Trophoblast cell (in vitro differentiated cells and primary cell): Measurements from ENCODE around the gene PLAAT3.

Experiments
- DNase-seq, 2 donors: peaks; one replicate each; pipeline ENCODE4 v3.0.0-alpha.2; 2016
- H2AFZ ChIP-seq: 2 replicates; pipeline ENCODE4 v1.6.1; 2013; ENCODE audit warnings: low read length, moderate library complexity, mild to moderate bottlenecking; ENCODE audit not compliant: insufficient read depth, poor library complexity
- H2AK5ac ChIP-seq: 2 replicates; pipeline ENCODE4 v1.6.1; 2013; ENCODE audit warnings: mild to moderate bottlenecking, low read length
- H2BK120ac ChIP-seq: 2 replicates; pipeline ENCODE4 v1.6.1; 2013; ENCODE audit warnings: low read length, mild to moderate bottlenecking, moderate library complexity; ENCODE audit not compliant: insufficient read depth, poor library complexity
- H2BK12ac ChIP-seq: 2 replicates; pipeline ENCODE4 v1.6.1; 2013; ENCODE audit warnings: mild to moderate bottlenecking, low read length, moderate library complexity
- H2BK5ac ChIP-seq: 2 replicates; pipeline ENCODE4 v1.6.1; 2013; ENCODE audit warnings: low read length, low read depth, moderate library complexity, mild to moderate bottlenecking; ENCODE audit not compliant: poor library complexity
- H3K14ac ChIP-seq: 2 replicates; pipeline ENCODE4 v1.6.1; 2013; ENCODE audit warnings: mild to moderate bottlenecking, low read length
- H3K18ac ChIP-seq: 2 replicates; pipeline ENCODE4 v1.6.1; 2013; ENCODE audit warnings: mild to moderate bottlenecking, low read length
- H3K23ac ChIP-seq: 2 replicates; pipeline ENCODE4 v1.6.1; 2013; ENCODE audit warnings: low read length
- H3K27ac ChIP-seq: 2 replicates; pipeline ENCODE4 v1.5.1; 2013; ENCODE audit warnings: low read depth, mild to moderate bottlenecking, inconsistent platforms, low read length, moderate library complexity
- H3K27me3 ChIP-seq: 2 replicates; pipeline ENCODE4 v1.6.1; 2013; ENCODE audit warnings: inconsistent platforms, mild to moderate bottlenecking, low read length, moderate library complexity; ENCODE audit not compliant: insufficient read depth
- H3K36me3 ChIP-seq, 2 experiments: 1 replicate in 1 of 2; 2 replicates in 1 of 2; pipeline ENCODE4 v1.6.1; 2013; ENCODE audit warnings: low read length in 2 of 2, mild to moderate bottlenecking in 2 of 2, moderate library complexity in 1 of 2; ENCODE audit not compliant: insufficient read depth in 2 of 2, control insufficient read depth in 1 of 2
- H3K4ac ChIP-seq: 2 replicates; pipeline ENCODE4 v1.6.1; 2013; ENCODE audit warnings: low read depth, mild to moderate bottlenecking, low read length, moderate library complexity
- H3K4me1 ChIP-seq, 2 experiments: 1 replicate in 1 of 2; 2 replicates in 1 of 2; pipeline ENCODE4 v1.6.1; 2013; ENCODE audit warnings: low read length in 2 of 2, mild to moderate bottlenecking in 2 of 2, moderate library complexity in 1 of 2; ENCODE audit not compliant: insufficient read depth in 2 of 2, control insufficient read depth in 1 of 2
- H3K4me2 ChIP-seq: 2 replicates; pipeline ENCODE4 v1.6.1; 2013; ENCODE audit warnings: inconsistent platforms, mild to moderate bottlenecking, low read length, moderate library complexity
- H3K4me3 ChIP-seq: 2 replicates; pipeline ENCODE4 v1.5.1; 2013; ENCODE audit warnings: mild to moderate bottlenecking, low read depth, low read length, inconsistent platforms
- H3K79me1 ChIP-seq: one replicate; pipeline ENCODE4 v1.6.1; 2013; ENCODE audit warnings: low read length
- H3K79me2 ChIP-seq: 2 replicates; pipeline ENCODE4 v1.6.1; 2013; ENCODE audit warnings: low read length, mild to moderate bottlenecking; ENCODE audit not compliant: control insufficient read depth, insufficient read depth, poor library complexity
- H3K9ac ChIP-seq: 2 replicates; pipeline ENCODE4 v1.6.1; 2013; ENCODE audit warnings: mild to moderate bottlenecking, low read length
- H3K9me3 ChIP-seq: 2 replicates; pipeline ENCODE4 v1.6.1; 2013; ENCODE audit warnings: low read depth, mild to moderate bottlenecking, control low read depth, inconsistent platforms, low read length; ENCODE audit not compliant: insufficient read depth
- H4K12ac ChIP-seq: 2 replicates; pipeline ENCODE4 v1.6.1; 2013; ENCODE audit warnings: low read depth, mild to moderate bottlenecking, low read length, moderate library complexity
- H4K8ac ChIP-seq: 2 replicates; pipeline ENCODE4 v1.6.1; 2013; ENCODE audit warnings: low read depth, mild to moderate bottlenecking, low read length, moderate library complexity
- H4K91ac ChIP-seq: one replicate; pipeline ENCODE4 v1.6.1; 2013; ENCODE audit warnings: low read depth, mild to moderate bottlenecking, low read length, moderate library complexity
- WGBS: extraction: QIAGEN DNeasy Blood & Tissue Kit; methylation state at CpG from one replicate; pipeline ENCODE4 v1.1.7; 2013; ENCODE audit warnings: missing lambda C conversion rate; ENCODE audit not compliant: insufficient read length, insufficient coverage; ENCODE audit errors: extremely low coverage; 5-methylcytosine and 5-hydroxymethylcytosine counted together

The PLAAT3 gene

GRCh38 chr11:63564784-63565350 is 49.4 kb downstream of the PLAAT3 start:
- Histone ChIP-seq H2AFZ (no peak overlapping the region), H3K79me1 (peaks cover 1% of the 10 kb centered on the region), H4K8ac (no peak overlapping the region), H4K12ac (no peak overlapping the region), H3K27ac (no peak overlapping the region), H3K9ac (no peak overlapping the region), H3K27me3 (no peaks in the 10 kb centered on the region), H2BK120ac (no peak overlapping the region), H3K4me1 (peaks cover 3 to 5% of the 10 kb centered on the region in 2 experiments), H4K91ac (no peak overlapping the region), H2BK5ac (no peak overlapping the region), H3K23ac (no peak overlapping the region), H3K4me2 (no peak overlapping the region), H3K36me3 (no peaks in the 10 kb centered on the region), H2BK12ac (no peak overlapping the region), H3K9me3 (no peaks in the 10 kb centered on the region), H3K4me3 (no peak overlapping the region), H3K14ac (no peak overlapping the region), H3K79me2 (no peaks in the 10 kb centered on the region), H3K4ac (no peak overlapping the region), H2AK5ac (no peak overlapping the region), H3K18ac (no peak overlapping the region)
- WGBS = no CpG with 5 or more reads among the region's 4 CpGs
- DNase-seq = peak; percentile 31 to 59

- no peak overlapping the region for H3K23ac ChIP-seq
- WGBS = no CpG with 5 or more reads among the region's 7 CpGs
- no peak overlapping the region for H3K9ac ChIP-seq
- H3K36me3 ChIP-seq = no peaks in the 10 kb centered on the region
- no peak overlapping the region for H2BK5ac ChIP-seq
- no peak overlapping the region for H4K8ac ChIP-seq
- no peak overlapping the region for H3K4me3 ChIP-seq
- H4K12ac ChIP-seq = no peak overlapping the region
- no peak overlapping the region for H2BK120ac ChIP-seq
- no peak overlapping the region for H2AK5ac ChIP-seq
- no peaks in the 10 kb centered on the region for H3K79me2 ChIP-seq
- peaks cover 1% of the 10 kb centered on the region for H3K79me1 ChIP-seq
- H3K4me1 ChIP-seq = peaks cover 3 to 5% of the 10 kb centered on the region in 2 experiments
- H3K4me2 ChIP-seq = no peak overlapping the region
- no peaks in the 10 kb centered on the region for H3K9me3 ChIP-seq
- H3K27ac ChIP-seq = no peak overlapping the region
- H4K91ac ChIP-seq = no peak overlapping the region
- H3K4ac ChIP-seq = no peak overlapping the region
- no peak for DNase-seq
- no peak overlapping the region for H2AFZ ChIP-seq
- no peak overlapping the region for H2BK12ac ChIP-seq
- H3K27me3 ChIP-seq = no peaks in the 10 kb centered on the region
- no peak overlapping the region for H3K14ac ChIP-seq
- H3K18ac ChIP-seq = no peak overlapping the region
Observed at GRCh38 chr11:63564056-63564774, 50.0 kb downstream of the PLAAT3 start.

GRCh38 chr11:63563201-63564055 is 50.8 kb downstream of the PLAAT3 start, which contains the start of gene PLAAT2:
Gene PLAAT2 (minus strand): TSS chr11:63563379. CDS start chr11:63563324, 55 bp downstream.
- peaks cover 3 to 5% of the 10 kb centered on the region in 2 experiments for H3K4me1 ChIP-seq
- no peaks in the 10 kb centered on the region for H3K27me3 ChIP-seq
- no peak for DNase-seq
- H3K23ac ChIP-seq = no peak within 1 kb of the TSS
- no peak within 1 kb of the TSS for H3K18ac ChIP-seq
- no peak within 1 kb of the TSS for H2BK120ac ChIP-seq
- no peak within 1 kb of the TSS for H4K91ac ChIP-seq
- no peak within 1 kb of the TSS for H3K4me2 ChIP-seq
- H3K27ac ChIP-seq = no peak within 1 kb of the TSS
- H4K8ac ChIP-seq = no peak within 1 kb of the TSS
- no peaks in the 10 kb centered on the region for H3K79me2 ChIP-seq
- no peak within 1 kb of the TSS for H2BK12ac ChIP-seq
- no peak within 1 kb of the TSS for H3K9ac ChIP-seq
- H3K4me3 ChIP-seq = no peak within 1 kb of the TSS
- H3K14ac ChIP-seq = no peak within 1 kb of the TSS
- H3K4ac ChIP-seq = no peak within 1 kb of the TSS
- H2BK5ac ChIP-seq = no peak within 1 kb of the TSS
- WGBS = no CpG with 5 or more reads among the region's 13 CpGs
- H3K36me3 ChIP-seq = no peaks in the 10 kb centered on the region
- no peak within 1 kb of the TSS for H4K12ac ChIP-seq
- H3K9me3 ChIP-seq = no peaks in the 10 kb centered on the region
- no peak within 1 kb of the TSS for H2AK5ac ChIP-seq
- H2AFZ ChIP-seq = no peak within 1 kb of the TSS
- peaks cover 1% of the 10 kb centered on the region for H3K79me1 ChIP-seq

GRCh38 chr11:63560506-63561180 is 53.6 kb downstream of the PLAAT3 start:
- no peak overlapping the region for H4K91ac ChIP-seq
- no peak overlapping the region for H3K27ac ChIP-seq
- H4K8ac ChIP-seq = no peak overlapping the region
- no peak overlapping the region for H3K4ac ChIP-seq
- H4K12ac ChIP-seq = no peak overlapping the region
- no peak overlapping the region for H3K23ac ChIP-seq
- no peak overlapping the region for H2BK120ac ChIP-seq
- DNase-seq = no peak
- H2BK12ac ChIP-seq = no peak overlapping the region
- no peak overlapping the region for H2BK5ac ChIP-seq
- no CpG with 5 or more reads among the region's 7 CpGs for WGBS
- H3K4me3 ChIP-seq = no peak overlapping the region
- peaks cover 3 to 5% of the 10 kb centered on the region in 2 experiments for H3K4me1 ChIP-seq
- no peaks in the 10 kb centered on the region for H3K27me3 ChIP-seq
- H3K9me3 ChIP-seq = no peaks in the 10 kb centered on the region
- no peak overlapping the region for H3K18ac ChIP-seq
- no peak overlapping the region for H2AK5ac ChIP-seq
- peaks cover 1% of the 10 kb centered on the region for H3K79me1 ChIP-seq
- H3K14ac ChIP-seq = no peak overlapping the region
- H3K9ac ChIP-seq = no peak overlapping the region
- no peak overlapping the region for H2AFZ ChIP-seq
- no peak overlapping the region for H3K4me2 ChIP-seq
- no peaks in the 10 kb centered on the region for H3K79me2 ChIP-seq
- H3K36me3 ChIP-seq = no peaks in the 10 kb centered on the region
